Astrocyte (in vitro differentiated cells and primary cell): ENCODE data around the gene NCOA5. TPM values are rescaled to one million over a fixed set of nuclear protein-coding genes. Genes with fewer than 3 reads are reported as not detected.

Experiments used
- DNase-seq: peaks from one replicate; pipeline ENCODE4 v3.0.0-alpha.2; 2010; ENCODE audit warnings: low read depth
- FAIRE-seq: peaks from 2 replicates; lab custom pipeline; 2011; peaks lifted over from hg19 to GRCh38; lab: Jason Lieb, UNC
- H2AFZ ChIP-seq: 2 replicates; pipeline ENCODE4 v1.6.0; 2012; ENCODE audit warnings: low read depth, low read length, inconsistent platforms
- H3K27ac ChIP-seq: 2 replicates; pipeline ENCODE4 v1.5.1; 2011; ENCODE audit warnings: low read depth, low read length, inconsistent platforms
- H3K27me3 ChIP-seq: 2 replicates; pipeline ENCODE4 v1.6.0; 2011; ENCODE audit warnings: low read length, inconsistent platforms; ENCODE audit not compliant: insufficient read depth
- H3K36me3 ChIP-seq: 2 replicates; pipeline ENCODE4 v1.5.1; 2011; ENCODE audit warnings: low read length, inconsistent platforms; ENCODE audit not compliant: insufficient read depth
- H3K4me1 ChIP-seq: 2 replicates; pipeline ENCODE4 v1.5.1; 2011; ENCODE audit warnings: low read length, inconsistent platforms; ENCODE audit not compliant: insufficient read depth
- H3K4me2 ChIP-seq: 2 replicates; pipeline ENCODE4 v1.6.0; 2012; ENCODE audit warnings: low read length, inconsistent platforms
- H3K4me3 ChIP-seq: 2 replicates; pipeline ENCODE4 v1.5.1; 2011; ENCODE audit warnings: low read depth, mild to moderate bottlenecking, low read length, inconsistent platforms; ENCODE audit not compliant: insufficient read depth
- H3K79me2 ChIP-seq: 2 replicates; pipeline ENCODE4 v1.6.0; 2012; ENCODE audit warnings: mild to moderate bottlenecking, low read length, inconsistent platforms; ENCODE audit not compliant: insufficient read depth
- H3K9ac ChIP-seq: 2 replicates; pipeline ENCODE4 v1.6.0; 2012; ENCODE audit warnings: mild to moderate bottlenecking, low read length, inconsistent platforms
- H3K9me3 ChIP-seq: 2 replicates; pipeline ENCODE4 v1.5.1; 2012; ENCODE audit warnings: low read depth, mild to moderate bottlenecking, low read length, inconsistent platforms; ENCODE audit not compliant: insufficient read depth
- H4K20me1 ChIP-seq: 2 replicates; pipeline ENCODE4 v1.6.0; 2012; ENCODE audit warnings: low read length, inconsistent platforms; ENCODE audit not compliant: insufficient read depth
- H3K27ac Mint-ChIP-seq: one replicate; pipeline ENCODE4 v1.8.0; 2021; ENCODE audit warnings: mild to moderate bottlenecking, mixed read lengths; ENCODE audit not compliant: unreplicated experiment
- H3K27me3 Mint-ChIP-seq: one replicate; pipeline ENCODE4 v1.8.0; 2021; ENCODE audit warnings: low read depth, mixed read lengths; ENCODE audit not compliant: unreplicated experiment
- H3K36me3 Mint-ChIP-seq: one replicate; pipeline ENCODE4 v1.8.0; 2021; ENCODE audit warnings: low read depth, mixed read lengths; ENCODE audit not compliant: unreplicated experiment
- H3K4me1 Mint-ChIP-seq: one replicate; pipeline ENCODE4 v1.8.0; 2021; ENCODE audit warnings: low read depth, mixed read lengths; ENCODE audit not compliant: unreplicated experiment
- H3K4me3 Mint-ChIP-seq: one replicate; pipeline ENCODE4 v1.8.0; 2021; ENCODE audit warnings: mild to moderate bottlenecking, moderate library complexity, mixed read lengths; ENCODE audit not compliant: unreplicated experiment
- H3K9me3 Mint-ChIP-seq: one replicate; pipeline ENCODE4 v1.8.0; 2021; ENCODE audit warnings: mild to moderate bottlenecking, mixed read lengths; ENCODE audit not compliant: unreplicated experiment
- EZH2 ChIP-seq: IDR thresholded peaks from 2 replicates; pipeline ENCODE4 v1.6.1; 2012; ENCODE audit warnings: mild to moderate bottlenecking, low read length, inconsistent platforms; ENCODE audit not compliant: insufficient read depth
- total RNA-seq: library from RNA; stranded (reverse); gene quantifications from 2 replicates; pipeline ENCODE4 v1.2.1, GENCODE V29; 2021
- TF ChIP-seq, protein P1 (sequence below): IDR thresholded peaks from 2 replicates; pipeline ENCODE4 v1.5.1; 2011; ENCODE audit warnings: low read depth, mild to moderate bottlenecking, inconsistent platforms, low read length, moderate library complexity; ENCODE audit not compliant: insufficient read depth

Gene NCOA5
- total RNA-seq, 1 donor from 2014 or later: 20.7 TPM

DNA sequence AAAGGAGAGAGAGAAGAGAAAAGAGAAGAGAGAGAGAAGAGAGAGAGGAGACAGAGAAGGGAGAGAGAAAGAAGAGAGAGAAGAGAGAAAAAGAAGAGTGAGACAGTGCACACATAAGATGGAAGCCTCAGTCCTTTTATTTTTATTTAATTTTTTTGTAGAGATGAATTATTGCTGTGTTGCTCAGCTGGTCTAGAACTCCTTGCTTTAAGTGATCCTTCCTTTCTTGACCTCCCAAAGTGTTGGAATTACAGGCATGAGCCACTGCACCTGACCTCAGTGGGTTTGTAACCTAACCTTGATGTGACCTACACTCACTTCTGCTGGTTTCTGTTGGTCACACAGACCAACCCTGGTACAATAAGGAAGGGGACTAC is 22.1 kb upstream of the NCOA5 start:
- H3K4me1 Mint-ChIP-seq: no peaks in the 10 kb centered on the region
- H3K4me3 Mint-ChIP-seq: no peak overlapping the region
- Histone ChIP-seq H3K27me3 (peaks cover 44% of the 10 kb centered on the region), H2AFZ (no peak overlapping the region), H3K4me3 (no peak overlapping the region), H3K27ac (no peak overlapping the region), H3K9ac (no peak overlapping the region), H3K79me2 (no peaks in the 10 kb centered on the region), H3K4me1 (no peaks in the 10 kb centered on the region), H4K20me1 (no peaks in the 10 kb centered on the region), H3K36me3 (no peaks in the 10 kb centered on the region), H3K9me3 (no peaks in the 10 kb centered on the region), H3K4me2 (no peak overlapping the region)
- TF ChIP-seq, protein P1, sequence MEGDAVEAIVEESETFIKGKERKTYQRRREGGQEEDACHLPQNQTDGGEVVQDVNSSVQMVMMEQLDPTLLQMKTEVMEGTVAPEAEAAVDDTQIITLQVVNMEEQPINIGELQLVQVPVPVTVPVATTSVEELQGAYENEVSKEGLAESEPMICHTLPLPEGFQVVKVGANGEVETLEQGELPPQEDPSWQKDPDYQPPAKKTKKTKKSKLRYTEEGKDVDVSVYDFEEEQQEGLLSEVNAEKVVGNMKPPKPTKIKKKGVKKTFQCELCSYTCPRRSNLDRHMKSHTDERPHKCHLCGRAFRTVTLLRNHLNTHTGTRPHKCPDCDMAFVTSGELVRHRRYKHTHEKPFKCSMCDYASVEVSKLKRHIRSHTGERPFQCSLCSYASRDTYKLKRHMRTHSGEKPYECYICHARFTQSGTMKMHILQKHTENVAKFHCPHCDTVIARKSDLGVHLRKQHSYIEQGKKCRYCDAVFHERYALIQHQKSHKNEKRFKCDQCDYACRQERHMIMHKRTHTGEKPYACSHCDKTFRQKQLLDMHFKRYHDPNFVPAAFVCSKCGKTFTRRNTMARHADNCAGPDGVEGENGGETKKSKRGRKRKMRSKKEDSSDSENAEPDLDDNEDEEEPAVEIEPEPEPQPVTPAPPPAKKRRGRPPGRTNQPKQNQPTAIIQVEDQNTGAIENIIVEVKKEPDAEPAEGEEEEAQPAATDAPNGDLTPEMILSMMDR: no peak
- TF ChIP-seq EZH2: no peak
- H3K36me3 Mint-ChIP-seq: peaks cover 1% of the 10 kb centered on the region
- H3K9me3 Mint-ChIP-seq: peaks cover 4% of the 10 kb centered on the region
- FAIRE-seq: no peak
- H3K27me3 Mint-ChIP-seq: peaks cover 67% of the 10 kb centered on the region
- no peak for DNase-seq
- H3K27ac Mint-ChIP-seq: no peak overlapping the region

DNA sequence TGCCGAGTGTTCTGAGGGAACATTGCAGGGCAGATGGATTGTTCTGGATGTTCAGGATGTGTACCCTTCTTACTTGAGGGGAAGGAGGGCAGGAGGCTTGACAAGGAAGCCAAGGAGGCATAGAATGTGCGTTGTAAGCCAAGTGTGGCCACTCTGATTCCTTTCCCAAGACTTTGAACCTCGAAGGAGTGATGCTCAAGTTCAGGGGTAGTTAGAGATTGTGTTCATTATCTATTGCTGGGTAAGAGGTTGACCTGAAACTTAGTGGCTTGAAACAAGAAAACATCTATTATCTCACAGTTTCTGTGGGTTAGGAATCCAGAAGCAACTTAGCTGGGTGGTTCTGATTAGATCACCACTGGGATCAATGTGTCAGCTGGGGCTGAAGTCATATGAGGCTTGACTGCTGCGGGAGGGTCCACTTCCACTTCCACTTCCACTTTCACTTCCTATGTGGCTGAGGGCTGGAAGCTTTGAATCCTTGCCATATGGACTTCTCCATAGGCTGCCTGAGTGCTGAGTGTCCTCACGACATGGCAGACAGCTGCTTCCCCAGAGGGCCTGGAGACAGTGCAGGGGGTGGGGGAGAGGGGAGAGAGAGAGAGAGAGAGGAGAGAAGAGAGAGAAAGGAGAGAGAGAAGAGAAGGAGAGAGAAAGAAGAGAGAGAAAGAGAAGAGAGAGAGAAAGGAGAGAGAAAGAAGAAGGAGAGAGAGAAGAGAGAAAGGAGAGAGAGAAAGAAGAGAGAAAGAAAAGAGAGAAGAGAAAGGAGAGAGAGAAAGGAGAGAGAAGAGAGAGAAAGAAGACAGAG is 21.5 kb upstream of the NCOA5 start:
- TF ChIP-seq, protein P1: no peak
- TF ChIP-seq EZH2: no peak
- Histone ChIP-seq H3K4me1 (no peaks in the 10 kb centered on the region), H4K20me1 (no peaks in the 10 kb centered on the region), H2AFZ (no peak overlapping the region), H3K36me3 (no peaks in the 10 kb centered on the region), H3K9ac (no peak overlapping the region), H3K27ac (no peak overlapping the region), H3K79me2 (no peaks in the 10 kb centered on the region), H3K4me2 (no peak overlapping the region), H3K4me3 (no peak overlapping the region), H3K27me3 (peaks cover 47% of the 10 kb centered on the region), H3K9me3 (no peaks in the 10 kb centered on the region)
- Mint-ChIP-seq H3K27ac (no peak overlapping the region), H3K27me3 (peaks cover 70% of the 10 kb centered on the region), H3K36me3 (peaks cover 1% of the 10 kb centered on the region), H3K4me1 (no peaks in the 10 kb centered on the region), H3K9me3 (peaks cover 4% of the 10 kb centered on the region), H3K4me3 (no peak overlapping the region)
- FAIRE-seq (no peak), DNase-seq (no peak)

DNA sequence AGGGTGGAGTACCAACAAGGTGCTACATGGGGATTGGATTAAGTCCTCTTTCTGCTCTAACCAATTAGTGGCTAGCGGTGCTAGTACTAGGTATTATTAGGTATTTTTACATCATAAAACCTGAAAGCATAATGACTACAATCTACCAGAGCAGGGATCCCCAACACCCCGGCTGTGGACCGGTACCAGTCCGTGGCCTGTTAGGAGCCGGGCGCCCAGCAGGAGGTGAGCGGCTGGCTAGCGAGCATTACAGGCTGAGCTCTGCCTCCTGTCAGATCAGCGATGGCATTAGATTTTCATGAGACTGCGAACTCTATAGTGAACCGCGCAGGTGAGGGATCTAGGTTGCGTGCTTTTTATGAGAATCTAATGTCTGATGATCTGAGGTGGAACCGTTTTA is 19.2 kb upstream of the NCOA5 start:
- Histone ChIP-seq H3K4me3 (no peak overlapping the region), H3K27me3 (peaks cover 48% of the 10 kb centered on the region), H3K4me2 (no peak overlapping the region), H4K20me1 (no peaks in the 10 kb centered on the region), H3K79me2 (no peaks in the 10 kb centered on the region), H3K9ac (no peak overlapping the region), H3K4me1 (no peaks in the 10 kb centered on the region), H3K36me3 (no peaks in the 10 kb centered on the region), H2AFZ (no peak overlapping the region), H3K9me3 (no peaks in the 10 kb centered on the region), H3K27ac (no peak overlapping the region)
- no peak overlapping the region for H3K27ac Mint-ChIP-seq
- TF ChIP-seq EZH2: no peak
- TF ChIP-seq, protein P1: no peak
- H3K36me3 Mint-ChIP-seq: no peaks in the 10 kb centered on the region
- H3K4me1 Mint-ChIP-seq: no peaks in the 10 kb centered on the region
- DNase-seq (no peak), FAIRE-seq (no peak)
- peaks cover 59% of the 10 kb centered on the region for H3K27me3 Mint-ChIP-seq
- H3K4me3 Mint-ChIP-seq: no peak overlapping the region
- H3K9me3 Mint-ChIP-seq: peaks cover 2% of the 10 kb centered on the region
